Activated CD8-positive, alpha-beta T cell treated with anti-CD3 and anti-CD28 coated beads, Interleukin-2, amount 10 ng/mL, durations not matched to agents 7 days and 5 days (primary cell): ENCODE data around the gene IL6. TPM values are rescaled to one million over a fixed set of nuclear protein-coding genes. Genes with fewer than 3 reads are reported as not detected.
"Not testable (repeated sequence)": the region's sequence is repeated elsewhere in the genome, so short reads cannot be mapped to it uniquely, and the experiment has no call there.

ENCODE experiments used
- ATAC-seq: fragments of 150-1000 bp; cut with Tn5 transposase; one replicate; pipeline ENCODE4 v1.10.0; 2021; ENCODE audit warnings: moderate library complexity
- CTCF ChIA-PET: fragments of 350-600 bp; sonication (Branson Sonifier 250); formaldehyde crosslinking; loops from one replicate; lab custom pipeline; 2021; ENCODE audit warnings: antibody characterized with exemption; lab: Charles Lee
- POLR2A ChIA-PET: fragments of 350-600 bp; sonication (Branson Sonifier 250); formaldehyde crosslinking; loops from one replicate; lab custom pipeline; 2021; ENCODE audit warnings: antibody characterized with exemption; lab: Charles Lee
- DNase-seq: peaks from one replicate; pipeline ENCODE4 v3.0.0-alpha.2; 2020
- H3K27ac Mint-ChIP-seq: one replicate; pipeline ENCODE4 v1.8.0; 2021; ENCODE audit warnings: mild to moderate bottlenecking, mixed read lengths
- H3K27me3 Mint-ChIP-seq: one replicate; pipeline ENCODE4 v1.8.0; 2021; ENCODE audit warnings: low read depth, mixed read lengths
- H3K36me3 Mint-ChIP-seq: one replicate; pipeline ENCODE4 v1.8.0; 2021; ENCODE audit warnings: low read depth, mixed read lengths
- H3K4me1 Mint-ChIP-seq: one replicate; pipeline ENCODE4 v1.8.0; 2021; ENCODE audit warnings: low read depth, mixed read lengths
- H3K4me3 Mint-ChIP-seq: one replicate; pipeline ENCODE4 v1.8.0; 2021; ENCODE audit warnings: mild to moderate bottlenecking, mixed read lengths
- H3K9me3 Mint-ChIP-seq: one replicate; pipeline ENCODE4 v1.8.0; 2022; ENCODE audit warnings: mixed read lengths; ENCODE audit not compliant: insufficient read depth
- total RNA-seq, 2 experiments: library from RNA; stranded (reverse); gene quantifications; one replicate each; pipeline ENCODE4 v1.2.3, GENCODE V29; 2021

Gene IL6
- total RNA-seq, 2 experiments from 2014 or later: 0.65 TPM; not detected in 1

DNA sequence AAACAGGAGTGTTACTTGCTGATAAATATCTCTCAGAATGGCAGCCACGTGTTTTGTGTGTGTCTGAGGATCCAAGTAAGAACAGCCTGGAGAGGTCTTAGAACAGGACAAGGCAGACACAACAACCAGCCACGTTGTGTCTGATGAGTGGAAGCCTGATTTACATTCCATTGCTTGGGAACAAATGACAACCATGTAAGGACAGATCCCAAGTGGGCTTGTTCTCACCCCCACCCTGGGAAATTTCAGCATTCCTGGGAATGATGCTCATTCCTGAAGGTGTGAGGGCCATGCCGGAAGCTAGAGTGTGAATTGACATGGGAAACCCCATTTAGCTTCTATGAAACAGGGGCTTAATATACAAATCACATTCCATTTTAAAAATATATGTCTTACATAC is 35.9 kb downstream of the IL6 start:
- DNase-seq (no peak), ATAC-seq (no peak)
- Mint-ChIP-seq H3K4me3 (no peak overlapping the region), H3K36me3 (no peaks in the 10 kb centered on the region), H3K27me3 (peaks cover 64% of the 10 kb centered on the region), H3K9me3 (no peaks in the 10 kb centered on the region), H3K27ac (no peak overlapping the region), H3K4me1 (no peaks in the 10 kb centered on the region)
- ChIA-PET CTCF (interaction anchor here (1.2 kb wide), 1 partner anchor 35 kb away, joined by 3 read pairs; no protein-coding TSS in a partner anchor), POLR2A (no interaction called here)

- no peak for DNase-seq
- Mint-ChIP-seq H3K9me3 (no peaks in the 10 kb centered on the region), H3K36me3 (no peaks in the 10 kb centered on the region), H3K27me3 (peaks cover 56% of the 10 kb centered on the region), H3K4me3 (no peak overlapping the region), H3K27ac (no peak overlapping the region), H3K4me1 (no peaks in the 10 kb centered on the region)
- ChIA-PET CTCF (no interaction called here), POLR2A (no interaction called here)
- no peak for ATAC-seq
These were observed 38.6 kb downstream of the IL6 start for GRCh38 chr7:22765609-22766008.

DNA sequence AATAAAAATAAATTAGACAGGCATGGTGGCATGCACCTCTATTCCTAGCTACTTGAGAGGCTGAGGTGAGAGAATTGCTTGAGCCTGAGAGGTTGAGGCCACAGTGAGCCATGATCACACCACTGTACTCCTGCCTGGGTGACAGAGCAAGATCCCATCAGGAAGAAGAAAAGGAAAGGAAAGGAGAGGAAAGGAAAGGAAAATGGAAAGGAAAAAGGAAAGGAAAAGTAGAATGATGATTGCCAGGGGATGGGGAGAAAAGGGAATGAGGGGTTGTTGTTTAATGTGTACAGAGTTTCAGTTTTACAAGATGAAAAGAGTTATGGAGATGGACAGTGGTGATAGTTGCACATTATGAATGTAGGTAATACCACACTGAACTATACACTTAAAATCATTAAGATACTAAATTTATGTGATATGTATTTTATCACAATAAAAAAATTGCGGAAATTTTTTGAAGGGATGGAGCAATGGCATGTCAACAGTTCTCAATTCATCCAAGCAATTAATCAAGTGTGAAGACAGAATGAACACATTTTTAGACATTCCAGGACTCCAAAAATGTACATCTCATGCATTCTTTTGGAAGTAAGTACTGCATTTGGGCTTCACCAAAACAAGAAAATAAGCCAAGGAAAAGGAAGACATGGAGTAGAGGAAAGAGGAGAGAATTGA is 44.3 kb downstream of the IL6 start:
- ChIA-PET CTCF (interaction anchor here (1.5 kb wide), 1 partner anchor 11 kb away, joined by 6 read pairs; no protein-coding TSS in a partner anchor), POLR2A (no interaction called here)
- no peaks in the 10 kb centered on the region for H3K36me3 Mint-ChIP-seq
- no peak overlapping the region for H3K4me3 Mint-ChIP-seq
- no peak for DNase-seq
- H3K4me1 Mint-ChIP-seq: no peaks in the 10 kb centered on the region
- H3K9me3 Mint-ChIP-seq: no peaks in the 10 kb centered on the region
- no peak overlapping the region for H3K27ac Mint-ChIP-seq
- peaks cover 29% of the 10 kb centered on the region for H3K27me3 Mint-ChIP-seq
- ATAC-seq: no peak

DNA sequence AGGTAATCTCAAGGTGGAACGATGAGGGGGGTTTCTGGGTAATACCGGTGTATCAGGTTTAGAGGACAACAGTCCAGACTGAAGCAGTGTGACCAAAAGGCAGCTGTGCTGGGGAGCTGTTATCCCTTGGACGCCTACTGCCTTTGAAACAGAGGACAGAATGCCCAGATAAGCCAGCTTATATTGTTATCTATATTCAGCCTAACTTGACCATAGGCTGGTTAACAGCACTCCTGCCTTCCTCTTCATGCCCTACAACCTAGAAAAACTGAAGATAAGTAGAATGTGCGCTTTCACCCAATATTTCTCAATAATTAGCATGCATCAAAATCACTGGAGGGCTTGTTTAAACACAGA is 44.9 kb downstream of the IL6 start:
- H3K27ac Mint-ChIP-seq: no peak overlapping the region
- CTCF ChIA-PET: interaction anchor here (1.5 kb wide), 2 partner anchors 11 to 212 kb away, joined by 5 to 6 read pairs; no protein-coding TSS in a partner anchor
- no peak for DNase-seq
- ATAC-seq: no peak
- no peaks in the 10 kb centered on the region for H3K4me1 Mint-ChIP-seq
- no peaks in the 10 kb centered on the region for H3K36me3 Mint-ChIP-seq
- H3K27me3 Mint-ChIP-seq: peaks cover 24% of the 10 kb centered on the region
- H3K9me3 Mint-ChIP-seq: no peaks in the 10 kb centered on the region
- no peak overlapping the region for H3K4me3 Mint-ChIP-seq
- POLR2A ChIA-PET: no interaction called here

DNA sequence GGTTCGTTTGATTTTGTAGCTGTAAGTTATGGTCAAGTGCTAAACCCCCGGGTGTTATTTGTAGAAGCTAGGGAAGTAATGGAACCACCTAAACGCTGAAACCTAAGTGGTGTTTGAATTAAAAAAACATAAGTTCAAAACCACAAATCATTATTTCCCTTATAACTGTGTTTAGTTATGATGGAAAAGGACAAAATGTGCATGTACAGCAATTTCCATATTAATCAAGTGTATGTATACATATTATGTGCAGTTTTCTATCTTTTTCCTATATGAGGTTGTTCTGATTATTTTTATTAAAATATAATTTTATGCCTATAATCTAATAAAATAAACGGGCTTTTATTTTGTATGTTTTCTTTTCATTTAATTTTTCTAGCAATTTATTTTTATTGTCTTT is 45.9 kb downstream of the IL6 start:
- Mint-ChIP-seq H3K9me3 (no peaks in the 10 kb centered on the region), H3K27ac (no peak overlapping the region), H3K4me3 (no peak overlapping the region), H3K27me3 (peaks cover 24% of the 10 kb centered on the region), H3K36me3 (no peaks in the 10 kb centered on the region), H3K4me1 (no peaks in the 10 kb centered on the region)
- CTCF ChIA-PET: interaction anchor here (1.5 kb wide), 2 partner anchors 10 to 213 kb away, joined by 5 to 6 read pairs; no protein-coding TSS in a partner anchor
- ATAC-seq: no peak
- no peak for DNase-seq
- POLR2A ChIA-PET: no interaction called here

- Mint-ChIP-seq H3K4me3 (no peak overlapping the region), H3K27me3 (peaks cover 21% of the 10 kb centered on the region), H3K27ac (no peak overlapping the region), H3K4me1 (no peaks in the 10 kb centered on the region), H3K36me3 (no peaks in the 10 kb centered on the region), H3K9me3 (no peaks in the 10 kb centered on the region)
- ChIA-PET POLR2A (interaction anchor here (0.6 kb wide), 1 partner anchor 50 kb away, joined by 3 read pairs; the partner anchor contains the start of gene IL6), CTCF (no interaction called here)
- DNase-seq (no peak), ATAC-seq (no peak)
These were observed 50.0 kb downstream of the IL6 start for GRCh38 chr7:22776964-22777363.

- peaks cover 32% of the 10 kb centered on the region for H3K27me3 Mint-ChIP-seq
- ATAC-seq, H3K27ac Mint-ChIP-seq, H3K36me3 Mint-ChIP-seq, DNase-seq, POLR2A ChIA-PET, H3K9me3 Mint-ChIP-seq, H3K4me3 Mint-ChIP-seq, H3K4me1 Mint-ChIP-seq: not testable (repeated sequence)
- CTCF ChIA-PET: interaction anchor here (1.4 to 6.2 kb wide), 4 partner anchors 52 to 276 kb away, joined by 5 to 90 read pairs (median 8); no protein-coding TSS in a partner anchor
These were observed 52.8 kb downstream of the IL6 start for GRCh38 chr7:22779730-22780323.

DNA sequence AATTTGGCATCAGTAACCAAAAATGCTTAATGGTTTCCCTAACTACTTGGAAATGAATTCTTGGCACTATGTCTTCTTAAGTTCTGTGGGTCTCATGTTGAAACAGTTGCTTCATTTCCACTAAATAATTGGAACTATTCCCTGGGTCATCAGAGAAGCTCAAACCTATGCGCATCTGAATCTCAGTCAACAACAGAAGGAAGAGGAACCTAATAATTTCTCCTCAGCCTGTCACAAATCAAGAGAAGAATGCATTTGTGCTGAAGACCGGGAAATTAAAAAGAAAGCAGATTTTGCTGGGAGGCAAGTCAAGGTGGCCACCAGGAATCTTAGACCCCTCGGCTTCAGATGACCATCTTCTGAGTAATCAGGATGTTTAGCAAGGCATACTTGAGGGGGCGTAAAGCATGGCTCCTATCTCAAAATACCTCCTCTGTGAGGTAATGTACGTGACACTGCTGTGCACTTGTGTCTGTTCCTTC is 54.3 kb downstream of the IL6 start:
- Mint-ChIP-seq H3K4me1 (no peaks in the 10 kb centered on the region), H3K36me3 (no peaks in the 10 kb centered on the region), H3K9me3 (no peaks in the 10 kb centered on the region), H3K27ac (no peak overlapping the region), H3K4me3 (no peak overlapping the region), H3K27me3 (peaks cover 27% of the 10 kb centered on the region)
- DNase-seq: no peak
- no peak for ATAC-seq
- ChIA-PET CTCF (interaction anchor here (0.5 to 6.2 kb wide), 9 partner anchors 15 to 413 kb away, joined by 3 to 90 read pairs (median 8); partner anchors contain the start of genes IL6 and KLHL7), POLR2A (no interaction called here)

Other genes starting within 250 kb of the IL6 start
- not detected for gene STEAP1B, start 227.0 kb upstream of the IL6 start, total RNA-seq
- gene TOMM7, start 95.6 kb downstream of the IL6 start, total RNA-seq: 100 to 1,000 TPM; 206 to 208 TPM